ENCODE measurements around the gene H3-3A.

Gene H3-3A

DNA sequence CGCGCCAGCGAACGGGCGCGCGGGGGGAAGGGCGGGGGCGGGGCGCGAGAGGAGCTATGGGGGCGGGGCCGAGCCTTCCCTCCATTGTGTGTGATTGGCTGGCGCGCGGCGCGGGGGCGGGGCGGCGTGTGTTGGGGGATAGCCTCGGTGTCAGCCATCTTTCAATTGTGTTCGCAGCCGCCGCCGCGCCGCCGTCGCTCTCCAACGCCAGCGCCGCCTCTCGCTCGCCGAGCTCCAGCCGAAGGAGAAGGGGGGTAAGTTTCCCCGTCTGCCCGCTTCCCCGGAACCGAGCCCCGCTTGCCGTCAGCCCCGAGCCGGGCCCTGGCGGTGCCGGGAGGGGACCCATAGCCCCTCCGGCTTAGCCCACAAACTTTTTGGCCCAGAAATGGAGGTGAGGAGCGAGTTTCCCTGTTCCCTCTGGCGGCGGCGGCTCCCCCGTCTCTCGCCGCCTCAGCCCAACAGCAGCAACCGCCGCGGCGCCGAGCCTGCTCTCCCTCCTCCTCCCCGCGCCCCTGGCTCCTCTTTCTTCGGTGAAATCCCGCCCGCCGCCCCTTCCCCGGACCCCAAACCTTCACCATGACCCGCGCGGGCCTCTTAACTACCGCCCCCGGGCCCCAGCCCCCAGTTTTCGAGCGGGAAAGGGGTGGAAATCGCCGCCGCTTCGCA is at the start of gene H3-3A:
TSS of gene H3-3A (plus strand) at position 159 of the 666 bp plus-strand sequence. CDS start 1,636 bp downstream, outside the sequence.
- DNase-seq, result peak; percentile 98

DNA sequence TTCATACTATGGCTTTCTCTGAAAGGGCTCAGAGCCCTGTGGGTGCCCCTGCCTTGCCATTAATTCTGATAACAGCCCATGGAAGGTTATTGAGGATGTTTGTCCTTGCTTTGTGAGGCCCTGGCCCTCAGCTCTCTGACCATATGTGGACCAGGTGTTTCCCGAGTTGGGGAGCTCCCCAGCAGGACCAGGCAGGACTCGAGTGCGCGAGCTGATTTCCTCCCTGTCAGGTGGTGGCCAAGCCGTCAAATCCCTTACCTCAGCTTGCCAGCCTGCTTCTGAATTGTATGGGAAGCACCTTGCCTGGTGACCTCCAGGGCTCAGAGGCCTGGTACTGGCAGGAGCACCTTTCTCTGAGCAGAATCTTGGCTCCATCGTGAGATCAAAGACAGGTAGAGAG is 45.4 kb upstream of the H3-3A start:
- DNase-seq, result no peak

DNA sequence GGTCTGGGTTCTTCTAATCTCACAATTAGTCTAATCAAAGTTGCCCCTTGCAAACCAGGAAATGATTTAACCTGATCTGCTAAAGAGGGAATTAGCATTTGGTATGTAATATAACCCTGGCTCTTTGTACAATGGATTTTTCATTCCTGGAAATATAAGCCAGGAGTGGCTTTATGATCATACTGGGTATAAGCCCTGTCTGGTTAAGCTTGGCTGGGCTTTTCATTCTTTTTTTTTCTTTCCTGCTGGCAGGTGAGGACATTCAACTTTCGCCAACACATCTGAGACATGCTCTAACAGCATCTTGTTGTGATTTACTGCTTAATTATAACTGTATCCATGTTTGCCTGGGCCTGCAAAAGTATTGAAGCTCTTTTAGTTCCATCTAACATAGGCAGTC is 42.9 kb upstream of the H3-3A start:
- no peak for DNase-seq

DNA sequence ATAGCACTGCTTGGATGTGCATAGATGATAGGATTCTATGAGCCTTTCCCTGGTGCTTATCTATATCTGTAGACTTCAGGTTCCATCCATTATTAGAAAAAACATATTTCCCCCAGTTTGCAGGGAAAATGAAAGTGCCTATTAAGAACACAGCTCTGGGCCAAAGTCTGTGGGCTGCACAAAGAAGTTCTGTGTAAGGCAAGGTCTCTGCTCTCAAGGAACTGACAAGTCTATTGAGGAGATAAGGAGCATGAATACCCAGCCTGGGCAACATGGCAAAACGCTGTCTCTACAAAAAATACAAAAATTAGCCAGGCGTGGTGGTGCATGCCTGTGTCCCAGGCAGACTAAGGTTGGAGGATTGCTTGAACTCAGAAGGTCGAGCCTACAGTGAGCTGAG is 41.1 kb upstream of the H3-3A start:
- DNase-seq, result no peak

DNA sequence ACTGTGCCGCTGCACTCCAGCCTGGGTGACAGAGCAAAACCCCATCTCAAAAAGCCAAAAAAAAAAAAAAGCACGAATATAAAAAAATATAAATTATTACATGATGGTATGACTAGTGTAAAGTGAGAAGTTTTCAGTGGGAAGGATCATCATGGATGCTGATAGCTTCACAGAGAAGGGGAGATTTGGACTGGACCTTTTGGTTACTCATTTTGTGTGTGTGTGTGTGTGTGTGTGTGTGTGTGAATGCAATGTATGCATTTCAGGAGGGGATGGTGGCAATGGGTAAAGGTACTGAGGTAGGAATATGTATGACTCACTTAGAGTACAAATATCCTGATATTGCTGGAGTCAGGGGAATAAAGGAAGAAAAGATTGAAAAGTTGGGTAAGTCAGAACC is 40.7 kb upstream of the H3-3A start:
- no peak for DNase-seq

DNA sequence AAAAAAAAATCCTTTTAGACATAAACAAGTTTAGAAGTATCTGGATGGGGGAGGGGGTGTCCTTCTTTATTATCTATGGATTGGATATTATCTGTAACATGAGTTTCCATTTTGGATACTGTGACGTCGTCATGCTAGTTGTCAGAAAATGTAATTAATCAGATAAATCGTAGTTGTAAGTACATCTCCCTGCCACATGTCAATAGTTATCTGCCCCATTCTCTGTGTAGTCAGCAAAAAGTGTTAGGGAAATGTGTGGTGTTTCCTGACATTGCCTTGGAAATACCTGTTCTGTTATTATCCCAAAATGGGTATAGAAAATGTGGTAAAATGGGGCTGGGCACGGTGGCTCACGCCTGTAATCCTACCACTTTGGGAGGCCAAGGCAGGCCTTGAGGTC is 38.8 kb upstream of the H3-3A start:
- no peak for DNase-seq

DNA sequence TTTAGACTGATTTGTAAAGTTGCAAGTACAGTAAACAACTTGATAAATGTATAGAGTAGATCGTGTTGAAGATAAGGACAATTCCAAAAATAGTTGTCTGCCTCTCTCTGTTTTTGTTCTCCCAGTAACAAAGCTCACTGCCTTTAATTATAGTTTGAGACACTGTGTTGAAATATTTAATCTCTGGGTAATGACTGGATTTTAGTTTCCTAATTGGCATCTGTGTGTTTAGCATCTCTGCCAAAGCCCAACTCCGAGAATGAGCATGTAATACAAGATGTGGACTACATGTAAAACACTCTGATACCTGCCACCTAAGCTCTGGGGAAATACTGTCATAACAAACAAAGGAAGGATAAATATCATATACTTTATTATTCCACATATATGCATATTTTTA is 35.7 kb upstream of the H3-3A start:
- DNase-seq, result no peak

DNA sequence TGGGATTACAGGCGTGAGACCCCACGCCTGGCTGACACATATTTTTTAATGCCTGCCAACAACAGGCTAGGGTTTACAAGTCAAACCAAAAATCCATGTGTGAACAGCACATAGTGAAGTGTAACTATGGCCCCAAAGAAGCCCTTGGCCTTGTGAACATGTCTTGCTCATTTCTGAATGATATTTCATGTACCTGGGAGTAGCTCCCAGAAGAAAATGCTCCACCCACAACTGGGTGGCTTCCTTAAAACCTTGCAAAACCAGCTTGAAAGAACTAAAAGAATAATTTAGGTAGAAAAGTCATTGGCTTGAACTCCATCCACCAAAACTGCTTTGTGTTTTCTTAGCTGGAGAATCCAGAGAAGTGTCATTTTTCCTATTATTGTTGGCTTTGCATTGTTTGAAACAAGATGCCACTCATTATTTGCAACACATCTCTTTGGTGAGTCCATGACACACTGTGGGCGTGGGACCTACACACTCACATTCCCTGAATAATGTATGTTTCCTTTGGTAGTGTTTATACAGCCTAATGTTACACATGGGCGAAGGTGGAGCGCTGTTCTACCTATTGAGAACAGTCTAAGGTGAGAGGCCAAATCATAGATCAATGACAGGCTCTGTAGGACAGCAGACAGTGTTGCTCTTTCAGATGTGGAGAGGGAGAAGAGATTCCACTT is 34.8 kb upstream of the H3-3A start:
- no peak for DNase-seq

DNA sequence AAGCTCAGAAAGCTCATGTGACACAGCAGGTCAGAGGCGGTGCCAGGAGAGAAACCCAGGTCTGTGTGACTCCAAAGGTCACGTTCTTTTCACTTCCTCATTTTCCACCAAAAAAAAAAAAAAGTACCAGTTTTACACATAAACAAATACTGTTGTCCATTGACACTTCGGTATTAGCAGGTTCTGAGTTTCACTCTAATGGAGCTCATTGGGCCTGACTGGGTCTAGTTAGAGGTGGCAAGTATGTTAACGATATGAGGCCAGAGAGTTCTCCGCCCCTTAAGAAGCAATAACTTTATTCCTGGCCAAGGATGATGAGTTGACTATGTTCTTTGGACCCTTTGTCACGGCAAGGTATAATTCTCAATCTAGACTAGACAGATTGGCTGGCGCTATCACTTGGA is 33.4 kb upstream of the H3-3A start:
- DNase-seq, result no peak

DNA sequence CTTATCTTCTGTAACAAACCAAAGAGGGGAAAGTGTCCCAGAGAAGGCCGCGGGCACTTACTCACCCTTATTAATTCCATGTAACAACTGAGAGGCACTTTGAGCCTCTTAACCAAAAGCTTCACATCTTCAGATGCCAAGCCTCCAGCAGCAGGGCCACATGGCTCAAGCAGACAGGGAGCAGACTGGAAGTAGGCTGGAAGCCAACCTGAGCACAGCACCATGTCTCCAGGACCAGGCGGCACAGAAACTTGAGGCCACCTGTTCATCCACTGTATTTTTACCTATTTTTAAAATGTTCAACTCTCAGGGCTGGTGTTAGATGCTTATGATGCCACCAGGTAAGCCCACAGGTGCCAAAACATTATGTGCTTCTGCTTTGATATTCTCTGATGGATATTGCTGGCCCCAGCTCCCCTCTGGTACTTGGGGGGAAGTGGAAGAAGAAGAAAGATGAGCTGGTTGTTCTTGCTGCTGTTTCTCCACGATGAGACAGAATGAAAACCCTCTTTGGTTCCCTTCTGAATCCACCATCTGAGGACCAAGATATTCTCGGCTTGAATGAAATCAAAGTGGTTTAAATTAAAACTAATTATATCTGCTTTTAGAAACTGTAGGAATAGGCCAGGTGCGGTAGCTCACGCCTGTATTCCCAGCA is 32.8 kb upstream of the H3-3A start:
- no peak for DNase-seq

DNA sequence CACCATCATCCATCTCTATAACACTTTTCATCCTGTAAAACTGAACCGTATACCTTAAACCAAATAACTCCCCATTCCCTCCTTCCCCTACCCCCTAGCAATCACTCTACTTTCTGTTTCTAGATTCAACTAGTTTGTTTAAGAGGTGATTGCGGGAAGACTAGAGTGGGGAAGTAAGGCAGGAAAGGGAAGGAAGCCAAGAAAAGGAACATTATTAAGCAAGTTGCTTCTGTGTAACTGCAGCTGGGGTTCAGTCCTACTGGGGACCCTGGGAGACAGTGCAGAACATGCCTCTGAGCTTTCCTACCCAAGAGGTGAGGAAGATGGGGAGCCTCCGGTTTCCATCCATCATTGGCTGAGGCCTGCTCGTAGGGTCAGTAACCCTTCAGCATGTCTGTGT is 28.9 kb upstream of the H3-3A start:
- DNase-seq, result no peak

DNA sequence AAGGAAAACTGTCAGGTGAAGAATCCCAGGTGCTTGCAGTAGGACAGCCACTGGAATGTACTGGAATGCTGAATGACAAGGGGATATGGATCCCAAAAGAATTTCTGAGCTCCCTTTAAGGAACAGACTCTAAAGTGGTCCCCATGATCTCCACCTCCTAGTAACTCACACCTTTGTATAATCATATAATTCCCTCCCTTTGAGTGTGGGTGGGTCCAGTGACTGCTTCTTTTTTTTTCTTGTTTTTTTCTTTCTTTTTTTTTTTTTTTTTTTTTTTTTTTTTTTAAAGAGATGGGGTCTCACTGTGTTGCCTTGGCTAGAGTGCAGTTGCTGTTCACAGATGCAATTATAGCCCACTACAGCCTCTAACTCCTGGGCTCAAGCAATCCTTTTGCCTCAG is 28.5 kb upstream of the H3-3A start:
- no peak for DNase-seq

DNA sequence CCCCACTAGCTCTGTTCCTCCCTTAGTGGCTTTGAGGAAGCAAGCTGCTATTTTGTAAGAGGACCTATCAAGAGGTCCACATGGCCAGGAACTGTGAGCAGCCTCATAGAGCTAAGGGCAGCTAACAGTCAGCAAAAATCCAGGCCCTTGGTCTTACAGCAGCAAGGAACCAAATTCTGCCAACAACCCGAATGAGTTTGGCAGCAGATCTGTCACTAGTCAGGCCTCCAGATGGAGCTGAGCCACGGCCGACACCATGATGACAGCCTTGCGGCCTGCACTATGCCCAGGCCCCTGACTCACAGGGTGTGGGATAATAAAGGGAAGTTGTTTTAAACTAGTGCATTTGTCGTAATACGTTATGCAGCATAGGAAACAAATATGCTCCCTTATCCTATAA is 28.0 kb upstream of the H3-3A start:
- peak; percentile 26 for DNase-seq

DNA sequence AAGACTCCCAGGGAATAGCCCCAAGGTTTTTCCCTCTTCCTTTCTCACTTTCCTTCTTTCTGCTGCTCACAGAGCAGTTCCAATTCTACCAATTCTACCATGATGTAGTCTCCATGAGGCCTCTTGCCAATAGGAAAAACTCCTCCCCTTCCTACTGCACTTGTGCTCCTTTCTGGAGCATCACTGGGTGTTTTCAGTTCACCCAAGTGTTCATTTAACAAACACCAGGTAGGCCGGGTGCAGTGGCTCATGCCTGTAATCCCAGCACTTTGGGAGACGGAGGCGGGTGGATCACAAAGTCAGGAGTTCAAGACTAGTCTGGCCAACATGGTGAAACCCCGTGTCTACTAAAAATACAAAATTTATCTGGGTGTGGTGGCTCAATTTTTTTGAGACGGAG is 26.6 kb upstream of the H3-3A start:
- no peak for DNase-seq

DNA sequence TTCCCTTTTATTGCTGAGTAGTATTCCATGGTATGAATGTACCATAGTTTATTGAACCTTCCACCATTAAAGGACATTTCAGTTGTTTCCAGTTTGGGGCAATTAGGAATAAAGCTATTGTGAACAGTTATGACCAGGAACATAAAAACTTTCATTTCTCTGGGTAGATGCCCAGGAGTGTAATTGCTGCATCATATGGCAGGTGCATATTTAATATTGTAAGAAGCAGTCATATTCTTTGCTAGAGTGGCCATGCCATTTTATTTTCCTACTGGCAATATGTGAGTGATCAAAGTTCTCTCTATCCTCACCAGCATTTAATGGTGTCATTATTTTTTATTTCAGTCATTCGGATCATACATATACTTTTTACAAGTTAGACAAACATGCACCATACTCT is 23.9 kb upstream of the H3-3A start:
- DNase-seq, result no peak

DNA sequence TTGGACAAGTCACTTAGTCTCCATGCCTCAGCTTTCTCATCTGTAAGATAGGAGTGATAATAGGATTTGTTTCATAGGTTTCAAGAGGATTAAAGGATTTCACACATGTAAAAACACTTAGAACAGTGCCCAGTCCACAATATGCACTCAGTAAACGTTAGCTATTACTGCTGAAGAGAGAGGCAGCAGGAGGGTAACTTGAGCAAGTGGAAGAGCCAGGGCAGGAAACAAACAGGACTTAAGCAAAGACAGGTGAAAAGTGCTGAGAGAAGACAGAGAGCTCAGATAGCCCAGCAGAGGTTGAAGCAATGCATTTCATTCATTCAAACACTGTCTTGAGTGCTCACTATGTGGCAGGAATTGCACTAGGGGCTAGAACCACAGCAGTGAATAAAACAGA is 21.1 kb upstream of the H3-3A start:
- DNase-seq, result no peak

DNA sequence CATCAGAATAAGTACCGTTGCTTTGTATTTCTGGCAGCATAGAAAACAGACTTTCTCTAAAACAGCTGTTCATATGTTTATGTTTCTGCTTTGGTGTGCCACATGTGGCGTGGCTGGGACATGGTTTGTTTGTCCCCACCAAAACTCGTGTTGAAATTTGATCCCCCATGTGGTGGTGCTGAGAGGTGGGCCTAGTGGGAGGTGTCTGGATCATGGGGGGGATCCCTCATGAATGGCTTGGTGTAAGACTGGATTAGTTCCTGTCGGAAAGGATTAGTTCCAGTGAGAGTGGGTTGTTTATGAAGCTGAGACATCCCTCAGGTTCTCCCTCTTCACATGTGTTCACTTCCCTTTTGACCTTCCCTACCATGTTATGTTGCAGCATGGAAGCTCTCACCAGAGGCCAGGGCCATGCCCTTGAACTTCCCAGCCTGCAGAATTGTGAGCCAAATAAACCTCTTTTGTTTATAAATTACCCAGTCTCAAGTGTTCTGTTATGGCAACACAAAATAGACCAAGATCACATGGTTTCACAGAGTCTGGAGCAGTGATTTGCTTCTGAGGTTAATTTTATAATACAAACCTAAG is 17.9 kb upstream of the H3-3A start:
- no peak for DNase-seq

DNA sequence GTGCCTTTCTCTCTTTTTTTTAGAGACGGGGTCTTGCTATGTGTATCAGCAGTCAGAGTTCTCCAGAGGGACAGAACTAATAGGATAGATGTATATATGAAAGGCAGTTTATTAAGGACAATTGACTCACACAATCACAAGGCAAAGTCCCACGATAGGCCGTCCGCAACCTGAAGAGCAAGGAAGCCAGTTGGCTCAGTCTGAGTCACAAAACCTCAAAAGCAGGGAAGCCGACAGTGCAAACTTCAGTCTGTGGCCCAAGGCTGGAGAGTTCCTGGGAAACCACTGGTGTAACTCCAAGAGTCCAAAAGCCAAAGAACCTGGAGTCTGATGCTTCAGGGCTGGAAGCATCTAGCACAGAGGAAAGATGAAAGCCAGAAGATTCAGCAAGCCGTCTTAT is 16.3 kb upstream of the H3-3A start:
- no peak for DNase-seq

DNA sequence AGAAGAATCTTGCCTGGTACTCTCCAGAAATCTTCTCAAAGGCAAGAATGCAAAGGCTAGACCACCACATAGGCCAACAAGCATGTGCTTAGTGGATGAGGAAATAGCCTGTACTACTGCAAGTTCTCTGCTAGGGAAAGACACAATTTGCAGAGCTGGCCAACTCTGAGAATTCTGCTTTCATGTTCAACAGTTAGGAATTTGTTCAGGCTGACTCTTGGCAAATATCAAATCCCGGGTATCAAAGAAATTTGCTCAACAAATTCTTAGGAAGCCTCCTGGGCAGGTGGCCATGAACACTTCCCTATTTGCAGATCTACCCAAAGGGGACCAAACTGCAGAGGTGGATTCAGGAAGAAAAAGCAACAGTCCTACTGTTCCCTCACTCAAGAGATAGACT is 15.0 kb upstream of the H3-3A start:
- DNase-seq, result no peak

DNA sequence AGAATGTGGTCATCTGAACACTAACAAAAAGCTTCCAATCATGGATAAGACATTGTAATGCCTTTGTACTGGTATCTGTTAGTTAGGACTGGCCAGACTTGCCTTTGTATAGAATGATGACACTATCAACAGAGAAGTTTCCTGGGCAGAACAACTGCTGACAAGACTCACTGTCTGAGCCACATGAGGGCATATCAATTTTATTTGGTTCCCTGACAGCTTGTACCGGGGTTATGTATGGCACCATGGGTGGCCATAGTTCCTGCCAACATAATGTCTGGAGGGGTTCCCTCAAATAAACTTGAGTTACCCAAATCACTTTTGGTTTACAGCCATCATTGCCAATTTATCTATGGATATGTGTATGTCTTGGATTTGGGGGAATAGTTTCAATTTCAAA is 13.6 kb upstream of the H3-3A start:
- no peak for DNase-seq

DNA sequence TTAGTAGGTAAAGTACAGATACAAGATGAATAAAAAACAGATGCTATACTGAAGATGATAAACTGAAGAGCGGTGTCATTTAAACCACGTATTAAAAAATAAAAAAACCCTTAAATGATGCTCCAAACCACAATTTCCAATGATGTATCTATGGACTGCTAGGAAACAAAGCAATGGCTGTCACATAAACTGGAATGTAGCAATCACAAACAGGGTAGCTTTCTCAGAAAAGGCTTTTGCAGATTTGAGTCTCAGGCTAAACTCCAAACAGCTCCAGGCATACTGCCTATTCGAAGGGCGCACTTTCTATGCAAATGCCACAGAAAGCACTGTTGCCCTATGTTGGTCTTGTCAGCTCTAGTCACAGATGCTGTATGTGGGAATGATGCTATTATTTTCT is 12.4 kb upstream of the H3-3A start:
- no peak for DNase-seq

DNA sequence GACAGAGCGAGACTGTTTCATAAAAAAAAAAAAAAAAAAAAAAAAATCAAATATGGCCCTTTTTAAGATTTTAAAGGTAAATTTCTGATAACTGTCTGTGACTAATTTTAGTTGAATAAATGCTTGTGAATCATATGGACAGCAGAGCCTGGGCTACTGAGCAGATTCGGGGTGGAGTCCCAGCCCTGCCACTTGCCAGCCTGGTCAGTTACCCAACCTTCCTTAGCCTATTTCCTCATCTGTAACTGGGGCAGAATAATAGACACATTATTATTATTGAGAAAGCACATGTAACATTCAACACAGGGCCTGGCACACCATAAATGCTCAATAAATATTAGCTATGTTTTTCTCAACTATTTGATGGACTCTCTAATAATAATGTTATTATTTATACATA is 11.2 kb upstream of the H3-3A start:
- no peak for DNase-seq

DNA sequence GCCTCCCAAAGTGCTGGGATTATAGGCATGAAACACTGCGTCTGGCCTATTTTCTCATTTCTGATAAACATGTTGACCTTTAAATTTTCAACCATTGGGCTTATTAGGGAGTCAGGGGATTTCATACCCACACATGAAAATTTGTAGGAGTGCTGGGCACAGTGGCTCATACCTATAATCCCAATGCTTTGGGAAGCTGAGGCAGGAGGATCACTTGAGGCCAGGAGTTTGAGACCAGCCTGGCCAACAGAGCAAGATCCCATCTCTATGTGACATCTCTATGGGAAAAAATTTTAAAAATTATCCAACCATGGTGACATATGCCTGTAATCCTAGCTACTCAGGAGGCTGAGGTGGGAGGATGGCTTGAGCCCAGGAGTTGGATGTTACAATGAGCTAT is 10.5 kb upstream of the H3-3A start:
- no peak for DNase-seq
